DOHH2 (cell line): ENCODE data around the gene CCDC28B.

ENCODE experiments used
- H3F3A ChIP-seq: fragments of 200-600 bp; sonication (generic), shearing (Covaris generic); 2 replicates; pipeline ENCODE4 v1.6.0; 2016; ENCODE audit warnings: antibody characterized with exemption, mild to moderate bottlenecking; ENCODE audit not compliant: control insufficient read depth, insufficient read depth
- H3K27ac ChIP-seq: fragments of 200-600 bp; sonication (generic); 2 replicates; pipeline ENCODE4 v1.5.1; 2014; ENCODE audit warnings: low read depth, mild to moderate bottlenecking, low read length, moderate library complexity
- H3K27me3 ChIP-seq: fragments of 200-600 bp; sonication (generic); 2 replicates; pipeline ENCODE4 v1.6.1; 2014; ENCODE audit warnings: mild to moderate bottlenecking, low read length, mixed read lengths; ENCODE audit not compliant: control insufficient read depth
- H3K36me3 ChIP-seq: fragments of 200-600 bp; sonication (generic); 2 replicates; pipeline ENCODE4 v1.6.1; 2014; ENCODE audit warnings: mild to moderate bottlenecking, low read length, moderate library complexity, mixed read lengths; ENCODE audit not compliant: control insufficient read depth
- H3K4me1 ChIP-seq: fragments of 200-600 bp; sonication (generic); 2 replicates; pipeline ENCODE4 v1.6.1; 2014; ENCODE audit warnings: mild to moderate bottlenecking, low read length, mixed read lengths; ENCODE audit not compliant: control insufficient read depth
- H3K4me2 ChIP-seq: fragments of 200-600 bp; sonication (generic); 2 replicates; pipeline ENCODE4 v1.6.0; 2014; ENCODE audit warnings: mild to moderate bottlenecking, low read length, moderate library complexity
- H3K4me3 ChIP-seq: fragments of 200-600 bp; sonication (generic); 2 replicates; pipeline ENCODE4 v1.5.1; 2014; ENCODE audit warnings: mild to moderate bottlenecking, low read length, mixed read lengths
- H3K79me2 ChIP-seq: fragments of 200-600 bp; sonication (generic); 2 replicates; pipeline ENCODE4 v1.6.1; 2014; ENCODE audit warnings: mild to moderate bottlenecking, low read length, mixed read lengths; ENCODE audit not compliant: control insufficient read depth
- H3K9me2 ChIP-seq: fragments of 200-600 bp; sonication (generic); replicated peaks from 2 replicates; pipeline ENCODE4 v1.6.1; 2014; ENCODE audit warnings: mild to moderate bottlenecking, low read length, mixed read lengths; ENCODE audit not compliant: control insufficient read depth
- H3K9me3 ChIP-seq: fragments of 200-600 bp; sonication (generic); 2 replicates; pipeline ENCODE4 v1.6.1; 2014; ENCODE audit warnings: antibody characterized with exemption, low read length, mixed read lengths; ENCODE audit not compliant: control insufficient read depth, insufficient read depth
- H4K20me1 ChIP-seq: fragments of 200-600 bp; sonication (generic); 2 replicates; pipeline ENCODE4 v1.6.0; 2014; ENCODE audit warnings: low read depth, mild to moderate bottlenecking, antibody characterized with exemption, low read length, moderate library complexity; ENCODE audit not compliant: control insufficient read depth, insufficient read depth
- CTCF ChIP-seq: fragments of 200-600 bp; sonication (generic); IDR thresholded peaks from one replicate; pipeline ENCODE4 v1.5.1; 2014; ENCODE audit warnings: antibody characterized with exemption, mild to moderate bottlenecking, low read depth, low read length; ENCODE audit not compliant: poor library complexity, severe bottlenecking
- EZH2phosphoT487 ChIP-seq: fragments of 200-600 bp; sonication (generic); IDR thresholded peaks from 2 replicates; pipeline ENCODE4 v1.6.1; 2017; ENCODE audit warnings: borderline replicate concordance, mild to moderate bottlenecking, antibody characterized with exemption, low read length, moderate library complexity, mixed read lengths

The CCDC28B gene

GRCh38 chr1:32194984-32195383, 5.4 kb upstream of the CCDC28B start:
- no peak overlapping the region for H3K4me3 ChIP-seq
- H3K9me3 ChIP-seq, result no peaks in the 10 kb centered on the region
- peaks cover 9% of the 10 kb centered on the region; the same call in 1 of the 2 replicates for H3F3A ChIP-seq
- no peaks in the 10 kb centered on the region for H4K20me1 ChIP-seq
- no peak overlapping the region for H3K27ac ChIP-seq
- H3K4me1 ChIP-seq, result peaks cover 12% of the 10 kb centered on the region
- no peak overlapping the region for H3K4me2 ChIP-seq
- H3K27me3 ChIP-seq, result no peaks in the 10 kb centered on the region
- H3K79me2 ChIP-seq, result no peaks in the 10 kb centered on the region
- no peak for TF ChIP-seq EZH2phosphoT487
- TF ChIP-seq CTCF, result no peak
- H3K36me3 ChIP-seq, result peaks cover 84% of the 10 kb centered on the region
- H3K9me2 ChIP-seq, result no peaks in the 10 kb centered on the region

- Histone ChIP-seq H3K9me3 (no peaks in the 10 kb centered on the region), H3F3A (peaks cover 9% of the 10 kb centered on the region; the same call in 1 of the 2 replicates), H3K4me2 (no peak overlapping the region), H3K9me2 (no peaks in the 10 kb centered on the region), H3K79me2 (no peaks in the 10 kb centered on the region), H3K27ac (no peak overlapping the region), H3K36me3 (peaks cover 78% of the 10 kb centered on the region), H3K4me3 (no peak overlapping the region), H3K4me1 (peaks cover 17% of the 10 kb centered on the region), H3K27me3 (no peaks in the 10 kb centered on the region), H4K20me1 (no peaks in the 10 kb centered on the region)
- TF ChIP-seq EZH2phosphoT487, result no peak
- no peak for TF ChIP-seq CTCF
These were observed 4.9 kb upstream of the CCDC28B start for GRCh38 chr1:32195531-32195930.

GRCh38 chr1:32195972-32196823, 4.2 kb upstream of the CCDC28B start:
- no peaks in the 10 kb centered on the region for H3K9me3 ChIP-seq
- no peaks in the 10 kb centered on the region for H3K27me3 ChIP-seq
- H3F3A ChIP-seq, result peaks cover 9% of the 10 kb centered on the region; the same call in 1 of the 2 replicates
- no peak overlapping the region for H3K4me3 ChIP-seq
- H3K9me2 ChIP-seq, result no peaks in the 10 kb centered on the region
- TF ChIP-seq CTCF (no peak), EZH2phosphoT487 (no peak)
- no peaks in the 10 kb centered on the region for H3K79me2 ChIP-seq
- H3K4me2 ChIP-seq, result no peak overlapping the region
- peaks cover 22% of the 10 kb centered on the region for H3K4me1 ChIP-seq
- no peaks in the 10 kb centered on the region for H4K20me1 ChIP-seq
- H3K36me3 ChIP-seq, result peaks cover 73% of the 10 kb centered on the region
- H3K27ac ChIP-seq, result no peak overlapping the region
